Fibroblast of pulmonary artery (primary cell): ENCODE data around the gene DPY19L1.
A peak's percentile ranks its signal among the peaks of the same experiment; 100 is the strongest.
"Not testable (repeated sequence)": the region's sequence is repeated elsewhere in the genome, so short reads cannot be mapped to it uniquely, and the experiment has no call there.

Source experiments
- DNase-seq: peaks from one replicate; pipeline ENCODE4 v3.0.0-alpha.2; 2010; ENCODE audit warnings: low read depth
- H3K4me3 ChIP-seq: replicated peaks from 2 replicates; pipeline ENCODE4 v1.5.1; 2011; ENCODE audit warnings: low read depth, mild to moderate bottlenecking, control low read depth, low read length, moderate library complexity
- TF ChIP-seq, protein P1 (sequence below): IDR thresholded peaks from 2 replicates; pipeline ENCODE4 v1.5.1; 2011; ENCODE audit warnings: mild to moderate bottlenecking, control low read depth, low read length, inconsistent platforms; ENCODE audit errors: missing control alignments

The DPY19L1 gene

GRCh38 chr7:35037211-35037525 lies at the start of gene DPY19L1:
Gene DPY19L1, minus strand, starts transcription at chr7:35037485. Its CDS starts 91 bp downstream, at chr7:35037394.
- DNase-seq: no peak
- peak within 1 kb of the TSS; percentile 82 for H3K4me3 ChIP-seq
- TF ChIP-seq, protein P1, sequence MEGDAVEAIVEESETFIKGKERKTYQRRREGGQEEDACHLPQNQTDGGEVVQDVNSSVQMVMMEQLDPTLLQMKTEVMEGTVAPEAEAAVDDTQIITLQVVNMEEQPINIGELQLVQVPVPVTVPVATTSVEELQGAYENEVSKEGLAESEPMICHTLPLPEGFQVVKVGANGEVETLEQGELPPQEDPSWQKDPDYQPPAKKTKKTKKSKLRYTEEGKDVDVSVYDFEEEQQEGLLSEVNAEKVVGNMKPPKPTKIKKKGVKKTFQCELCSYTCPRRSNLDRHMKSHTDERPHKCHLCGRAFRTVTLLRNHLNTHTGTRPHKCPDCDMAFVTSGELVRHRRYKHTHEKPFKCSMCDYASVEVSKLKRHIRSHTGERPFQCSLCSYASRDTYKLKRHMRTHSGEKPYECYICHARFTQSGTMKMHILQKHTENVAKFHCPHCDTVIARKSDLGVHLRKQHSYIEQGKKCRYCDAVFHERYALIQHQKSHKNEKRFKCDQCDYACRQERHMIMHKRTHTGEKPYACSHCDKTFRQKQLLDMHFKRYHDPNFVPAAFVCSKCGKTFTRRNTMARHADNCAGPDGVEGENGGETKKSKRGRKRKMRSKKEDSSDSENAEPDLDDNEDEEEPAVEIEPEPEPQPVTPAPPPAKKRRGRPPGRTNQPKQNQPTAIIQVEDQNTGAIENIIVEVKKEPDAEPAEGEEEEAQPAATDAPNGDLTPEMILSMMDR: no peak

DNA sequence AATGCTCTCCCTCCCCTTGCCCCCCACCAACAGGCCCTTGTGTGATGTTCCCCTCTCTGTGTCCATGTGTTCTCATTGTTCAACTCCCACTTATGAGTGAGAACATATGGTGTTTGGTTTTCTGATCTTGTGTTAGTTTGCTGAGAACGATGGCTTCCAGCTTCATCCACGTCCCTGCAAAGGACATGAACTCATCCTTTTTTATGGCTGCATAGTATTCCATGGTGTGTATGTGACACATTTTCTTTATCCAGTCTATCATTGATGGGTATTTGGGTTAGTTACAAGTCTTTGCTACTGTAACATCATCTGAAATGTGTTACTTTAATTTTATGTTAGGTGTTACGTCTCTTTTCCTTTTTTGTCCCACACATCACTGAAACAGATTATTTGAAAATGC lies 42.2 kb upstream of the DPY19L1 start:
- H3K4me3 ChIP-seq, DNase-seq: not testable (repeated sequence)

GRCh38 chr7:35074008-35074407 lies 36.7 kb upstream of the DPY19L1 start:
- H3K4me3 ChIP-seq, DNase-seq: not testable (repeated sequence)

DNA sequence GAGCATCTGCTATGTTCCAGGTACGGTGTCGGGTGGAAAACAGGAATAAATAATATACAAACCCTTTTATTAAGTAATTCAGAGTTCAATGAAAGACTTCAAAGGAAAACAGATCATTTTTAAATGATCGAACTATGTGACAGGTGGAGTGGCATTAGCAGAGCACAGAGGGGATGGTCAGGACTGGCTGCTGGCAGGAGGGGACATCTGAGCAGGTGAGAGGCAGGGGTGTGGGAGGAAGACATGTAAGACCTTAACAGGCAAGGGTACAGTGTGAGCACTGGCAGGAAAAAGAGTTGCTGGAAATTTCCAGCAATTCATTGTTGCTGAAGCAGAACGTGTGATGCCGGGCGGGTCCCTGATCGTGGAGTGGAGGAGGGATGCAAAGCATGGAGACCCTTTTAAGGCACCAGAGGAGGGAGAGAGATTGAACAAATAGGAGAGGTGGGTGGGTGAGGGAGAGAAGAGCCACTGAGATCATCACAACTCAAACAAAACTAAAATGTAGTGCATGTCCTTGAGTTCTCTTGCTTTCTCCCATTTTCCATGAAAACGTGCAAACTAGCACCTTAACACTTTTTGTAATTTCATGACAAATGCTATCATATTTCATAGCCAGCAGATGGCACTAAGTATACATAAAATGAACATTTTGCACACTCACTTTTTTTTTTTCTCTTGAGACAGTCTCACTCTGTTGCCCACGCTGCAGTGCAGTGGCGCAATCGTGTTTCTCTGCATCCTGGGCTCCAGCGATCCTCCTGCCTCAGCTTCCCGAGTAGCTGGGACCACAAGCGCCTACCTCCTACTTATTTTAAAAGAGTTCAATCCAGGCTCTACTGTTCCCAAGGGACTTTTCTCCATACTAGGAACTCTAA lies 35.9 kb upstream of the DPY19L1 start:
- not testable (repeated sequence) for H3K4me3 ChIP-seq
- DNase-seq: peak; percentile 69

GRCh38 chr7:35069084-35069483 lies 31.8 kb upstream of the DPY19L1 start:
- not testable (repeated sequence) for H3K4me3 ChIP-seq, DNase-seq

More for the DNA sequence above, 35.9 kb upstream of the DPY19L1 start:
- TF ChIP-seq, protein P1: peak; percentile 21

DNA sequence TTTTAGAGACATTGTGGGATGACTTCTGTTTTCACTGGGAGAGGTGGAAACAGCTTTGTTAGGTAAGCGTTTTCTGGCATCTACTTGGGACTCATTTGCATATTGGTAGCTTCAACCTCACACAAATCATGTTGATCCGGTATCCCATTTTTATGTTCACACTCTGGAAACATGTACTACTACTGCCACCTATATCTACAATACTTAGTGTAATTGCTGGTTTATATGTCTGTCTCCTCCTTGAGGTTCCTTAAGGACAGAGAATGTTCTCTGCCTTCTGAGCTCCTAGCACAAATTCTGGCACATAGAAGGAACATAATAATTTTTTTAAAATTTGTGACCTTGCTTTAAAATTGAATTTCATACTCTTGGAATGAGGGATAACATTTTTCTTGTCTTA lies 28.1 kb upstream of the DPY19L1 start:
- not testable (repeated sequence) for DNase-seq, H3K4me3 ChIP-seq

GRCh38 chr7:35058571-35058970 lies 21.3 kb upstream of the DPY19L1 start:
- DNase-seq, H3K4me3 ChIP-seq: not testable (repeated sequence)

DNA sequence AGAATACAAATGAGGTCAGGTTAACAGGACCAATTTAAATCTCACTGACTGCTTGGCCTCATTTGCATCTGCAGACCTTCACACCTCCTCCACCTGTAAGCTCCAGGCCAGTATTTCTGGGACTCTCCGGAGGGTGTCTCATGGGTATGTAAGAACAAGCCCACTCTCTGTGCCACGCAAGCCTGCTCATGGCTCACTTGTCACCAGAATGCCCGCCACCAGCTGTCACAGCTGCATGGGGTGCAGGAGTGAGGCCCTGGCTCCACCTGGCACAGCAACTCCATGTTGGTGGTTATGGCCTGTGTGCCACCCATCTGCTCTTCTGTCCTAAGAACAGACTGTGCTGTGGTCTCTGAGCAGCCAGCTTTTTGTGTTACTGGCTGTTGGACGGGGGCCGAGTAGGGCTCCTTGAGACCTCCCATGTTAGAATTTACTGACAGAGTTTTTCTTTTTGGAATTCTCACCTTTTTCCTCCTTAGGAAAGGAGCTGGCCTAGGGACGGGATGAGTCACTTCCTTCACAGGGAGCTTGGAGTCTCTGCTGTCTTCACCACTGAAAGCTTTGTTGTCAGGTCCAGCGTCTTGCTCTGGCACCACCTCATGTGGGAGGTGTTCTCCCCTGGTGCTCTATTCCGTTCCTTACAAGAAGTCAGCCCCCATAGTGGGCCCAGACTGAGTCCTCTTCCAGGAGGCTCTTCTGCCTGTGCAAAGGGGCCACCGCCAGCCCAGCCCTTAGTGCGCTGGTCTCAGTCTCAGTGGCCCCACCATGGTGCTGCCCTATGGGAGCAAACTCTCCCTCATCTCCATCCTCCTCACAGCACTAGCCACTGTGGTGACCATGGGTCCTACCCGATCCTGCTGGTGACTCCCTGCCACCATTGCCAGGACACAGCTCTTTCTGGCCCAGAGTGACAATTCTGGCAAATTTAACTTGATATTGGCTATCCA lies 20.5 kb upstream of the DPY19L1 start:
- DNase-seq: peak; percentile 38
- H3K4me3 ChIP-seq: not testable (repeated sequence)

- DNase-seq, H3K4me3 ChIP-seq: not testable (repeated sequence)
- TF ChIP-seq, protein P1: peak; percentile 37
Measured at GRCh38 chr7:35055733-35056132, 18.4 kb upstream of the DPY19L1 start.

GRCh38 chr7:35053488-35054175 lies 16.3 kb upstream of the DPY19L1 start:
- peak; percentile 56 for DNase-seq
- not testable (repeated sequence) for H3K4me3 ChIP-seq

DNA sequence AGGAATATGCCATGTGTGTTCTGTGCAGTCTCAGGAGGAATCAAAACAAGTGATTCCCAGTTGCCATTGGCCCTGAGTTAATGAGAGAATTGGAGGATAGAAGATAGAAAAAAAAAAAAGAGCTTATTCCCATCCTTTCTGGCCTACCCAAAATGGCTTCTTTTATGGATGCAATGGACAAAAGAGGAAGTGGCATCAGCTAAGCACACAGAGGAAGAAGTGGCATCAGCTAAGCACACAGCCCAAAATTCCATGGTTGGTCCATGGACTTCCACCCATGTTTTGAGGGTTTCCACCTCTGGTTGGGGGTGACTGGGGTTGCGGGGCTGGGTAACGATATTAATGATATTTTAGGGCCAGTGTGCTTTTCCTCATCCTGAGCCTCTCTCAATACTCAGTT lies 11.1 kb upstream of the DPY19L1 start:
- not testable (repeated sequence) for H3K4me3 ChIP-seq, DNase-seq

GRCh38 chr7:35047912-35048305 lies 10.6 kb upstream of the DPY19L1 start:
- peak; percentile 35 for DNase-seq
- not testable (repeated sequence) for H3K4me3 ChIP-seq

DNA sequence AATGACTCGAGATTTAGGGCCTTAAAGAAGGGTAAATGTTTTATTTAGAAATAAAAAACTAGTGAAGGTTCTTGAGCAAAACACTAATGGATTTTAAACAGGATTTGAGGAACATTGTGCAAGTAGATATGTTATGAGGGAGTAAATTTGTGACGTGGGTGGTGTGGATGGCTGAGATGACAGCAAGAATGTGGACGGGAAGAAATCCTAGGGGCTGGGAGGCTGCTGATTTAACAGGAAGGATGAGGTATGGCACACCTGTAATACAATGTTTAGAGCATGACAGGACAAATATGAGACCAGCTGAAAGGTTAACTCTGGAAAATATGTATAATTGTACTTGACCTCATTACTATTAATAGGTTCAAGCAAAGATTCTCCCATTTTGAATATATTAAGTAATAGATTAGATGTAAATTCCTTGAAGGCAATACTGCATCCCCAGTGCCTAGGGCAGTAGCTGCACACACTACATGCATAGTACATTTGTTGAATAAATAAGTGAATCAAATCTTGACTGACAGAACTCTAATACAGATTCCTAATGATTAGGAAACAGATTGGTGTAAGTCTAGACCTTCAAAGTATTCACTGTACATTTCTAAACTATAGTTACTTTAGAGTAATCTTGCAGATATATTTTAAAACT lies 10.1 kb upstream of the DPY19L1 start:
- H3K4me3 ChIP-seq, DNase-seq: not testable (repeated sequence)

GRCh38 chr7:35043301-35043700 lies 6.0 kb upstream of the DPY19L1 start:
- DNase-seq, H3K4me3 ChIP-seq: not testable (repeated sequence)
